ENCODE data around the gene SLITRK2. TPM values are rescaled to one million over a fixed set of nuclear protein-coding genes. Genes with fewer than 3 reads are reported as not detected.

The SLITRK2 gene
- total RNA-seq, 3 donors from 2014 or later: under 0.01 to 2.1 (median 0.15) TPM

DNA sequence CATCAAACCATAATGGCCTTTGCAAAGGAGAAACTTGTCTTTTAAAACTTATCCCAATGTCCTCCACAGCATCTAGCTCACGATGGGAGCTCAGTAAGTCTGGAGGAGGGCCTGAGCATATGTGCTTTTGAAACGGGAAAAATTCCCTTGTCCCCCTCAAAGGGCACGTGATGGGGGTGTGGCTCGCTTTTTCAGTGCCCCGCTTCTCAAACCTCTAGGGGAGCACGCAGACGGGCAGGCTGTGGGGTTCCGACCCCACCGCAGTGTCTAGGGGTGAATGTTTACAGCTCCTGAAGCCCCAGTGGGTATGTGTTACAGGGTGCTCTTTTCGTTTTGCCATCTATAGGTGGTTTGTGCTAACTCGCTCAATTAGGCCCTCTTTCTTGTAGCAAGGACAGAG, 31.2 kb downstream of the SLITRK2 start:
- Histone ChIP-seq H3K27ac (no peak overlapping the region), H3K4me1 (no peaks in the 10 kb centered on the region), H3K36me3 (no peaks in the 10 kb centered on the region), H3K4me3 (no peak overlapping the region), H3K9me3 (no peaks in the 10 kb centered on the region), H3K27me3 (no peaks in the 10 kb centered on the region)
- DNase-seq (ENCODE audit: low spot score in 2 of 2): no peak
- intact Hi-C loops (cut with DNase I; ENCODE audit: low total_unique reads): no loop called here
- TF ChIP-seq POLR2A (IDR thresholded peaks at IDR 0.05) (no peak), POLR2AphosphoS5 (IDR thresholded peaks at IDR 0.05) (no peak)
- TF ChIP-seq, protein P1, sequence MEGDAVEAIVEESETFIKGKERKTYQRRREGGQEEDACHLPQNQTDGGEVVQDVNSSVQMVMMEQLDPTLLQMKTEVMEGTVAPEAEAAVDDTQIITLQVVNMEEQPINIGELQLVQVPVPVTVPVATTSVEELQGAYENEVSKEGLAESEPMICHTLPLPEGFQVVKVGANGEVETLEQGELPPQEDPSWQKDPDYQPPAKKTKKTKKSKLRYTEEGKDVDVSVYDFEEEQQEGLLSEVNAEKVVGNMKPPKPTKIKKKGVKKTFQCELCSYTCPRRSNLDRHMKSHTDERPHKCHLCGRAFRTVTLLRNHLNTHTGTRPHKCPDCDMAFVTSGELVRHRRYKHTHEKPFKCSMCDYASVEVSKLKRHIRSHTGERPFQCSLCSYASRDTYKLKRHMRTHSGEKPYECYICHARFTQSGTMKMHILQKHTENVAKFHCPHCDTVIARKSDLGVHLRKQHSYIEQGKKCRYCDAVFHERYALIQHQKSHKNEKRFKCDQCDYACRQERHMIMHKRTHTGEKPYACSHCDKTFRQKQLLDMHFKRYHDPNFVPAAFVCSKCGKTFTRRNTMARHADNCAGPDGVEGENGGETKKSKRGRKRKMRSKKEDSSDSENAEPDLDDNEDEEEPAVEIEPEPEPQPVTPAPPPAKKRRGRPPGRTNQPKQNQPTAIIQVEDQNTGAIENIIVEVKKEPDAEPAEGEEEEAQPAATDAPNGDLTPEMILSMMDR (IDR thresholded peaks at IDR 0.05): no peak

DNA sequence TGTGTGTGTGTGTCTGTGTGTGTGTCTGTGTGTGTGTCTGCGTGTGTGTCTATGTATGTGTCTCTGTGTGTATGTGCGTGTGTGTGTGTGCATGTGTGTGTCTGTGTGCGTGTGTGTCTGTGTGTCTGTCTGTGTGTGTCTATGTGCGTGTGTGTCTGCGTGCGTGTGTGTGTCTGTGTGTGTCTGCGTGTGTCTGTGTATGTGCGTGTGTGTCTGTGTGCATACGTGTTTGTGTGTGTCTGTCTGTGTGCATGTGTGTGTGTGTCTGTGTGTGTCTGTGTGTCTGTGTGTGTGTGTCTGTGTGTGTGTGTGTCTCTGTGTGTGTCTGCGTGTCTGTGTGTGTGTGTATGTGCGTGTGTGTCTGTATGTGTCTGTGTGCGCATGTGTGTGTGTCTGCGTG, 35.6 kb downstream of the SLITRK2 start:
- Histone ChIP-seq H3K4me3 (no peak overlapping the region), H3K4me1 (no peaks in the 10 kb centered on the region), H3K36me3 (no peaks in the 10 kb centered on the region), H3K27ac (no peak overlapping the region), H3K27me3 (no peaks in the 10 kb centered on the region), H3K9me3 (no peaks in the 10 kb centered on the region)
- no peak for DNase-seq (ENCODE audit: low spot score in 2 of 2)
- intact Hi-C loops (cut with DNase I; ENCODE audit: low total_unique reads): no loop called here
- no peak for TF ChIP-seq POLR2AphosphoS5 (IDR thresholded peaks at IDR 0.05)
- TF ChIP-seq, protein P1 (IDR thresholded peaks at IDR 0.05): no peak

DNA sequence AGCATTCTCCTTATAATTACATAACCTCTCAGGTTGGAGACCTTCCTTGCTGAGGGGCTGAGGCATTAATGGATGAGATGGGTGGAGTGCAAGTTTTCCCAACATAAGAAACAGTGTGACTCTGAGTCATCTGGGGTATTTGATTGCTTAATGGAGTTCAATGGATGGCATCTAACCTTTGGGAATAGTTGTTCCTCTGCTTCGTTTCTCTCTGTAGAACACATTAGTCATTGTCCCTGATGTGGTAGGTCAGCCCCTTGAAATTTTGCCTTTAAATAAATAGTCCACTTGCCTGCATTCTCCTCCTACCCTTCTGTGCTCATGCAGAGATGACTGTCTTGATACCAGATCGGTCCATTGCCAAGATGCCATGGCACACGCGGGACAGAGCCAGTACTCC, 38.6 kb downstream of the SLITRK2 start:
- Histone ChIP-seq H3K4me1 (no peaks in the 10 kb centered on the region), H3K27ac (no peak overlapping the region), H3K4me3 (no peak overlapping the region), H3K36me3 (no peaks in the 10 kb centered on the region), H3K27me3 (no peaks in the 10 kb centered on the region), H3K9me3 (no peaks in the 10 kb centered on the region)
- intact Hi-C loops (cut with DNase I; ENCODE audit: low total_unique reads): no loop called here
- TF ChIP-seq POLR2A (IDR thresholded peaks at IDR 0.05) (no peak), POLR2AphosphoS5 (IDR thresholded peaks at IDR 0.05) (no peak)
- TF ChIP-seq, protein P1 (IDR thresholded peaks at IDR 0.05): no peak
- DNase-seq (ENCODE audit: low spot score in 2 of 2): no peak

DNA sequence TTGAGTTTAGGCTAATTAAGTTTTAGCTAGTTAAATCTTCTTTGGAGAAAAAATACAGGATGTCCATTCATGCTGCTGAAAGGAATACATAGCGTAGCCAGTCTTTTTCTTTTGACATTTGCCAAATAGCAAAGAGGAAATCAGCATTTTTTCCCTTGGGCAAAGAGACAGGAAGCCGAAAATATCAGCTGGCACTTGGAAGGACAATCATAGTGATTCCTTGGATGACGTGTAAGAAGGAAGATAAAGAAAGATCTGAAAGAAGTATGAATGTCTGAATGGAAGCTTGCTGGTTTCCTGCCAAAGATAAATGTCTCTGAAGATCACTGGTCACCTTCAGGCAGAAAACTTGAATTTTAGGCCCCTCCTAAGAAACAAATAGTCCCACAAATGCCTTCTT, 44.2 kb downstream of the SLITRK2 start:
- intact Hi-C loops (cut with DNase I; ENCODE audit: low total_unique reads): no loop called here
- H3K4me3 ChIP-seq: no peak overlapping the region
- TF ChIP-seq POLR2A (IDR thresholded peaks at IDR 0.05): no peak
- no peaks in the 10 kb centered on the region for H3K27me3 ChIP-seq
- H3K4me1 ChIP-seq: no peaks in the 10 kb centered on the region
- no peaks in the 10 kb centered on the region for H3K9me3 ChIP-seq
- H3K36me3 ChIP-seq: no peaks in the 10 kb centered on the region
- H3K27ac ChIP-seq: no peak overlapping the region
- no peak for DNase-seq (ENCODE audit: low spot score in 2 of 2)

DNA sequence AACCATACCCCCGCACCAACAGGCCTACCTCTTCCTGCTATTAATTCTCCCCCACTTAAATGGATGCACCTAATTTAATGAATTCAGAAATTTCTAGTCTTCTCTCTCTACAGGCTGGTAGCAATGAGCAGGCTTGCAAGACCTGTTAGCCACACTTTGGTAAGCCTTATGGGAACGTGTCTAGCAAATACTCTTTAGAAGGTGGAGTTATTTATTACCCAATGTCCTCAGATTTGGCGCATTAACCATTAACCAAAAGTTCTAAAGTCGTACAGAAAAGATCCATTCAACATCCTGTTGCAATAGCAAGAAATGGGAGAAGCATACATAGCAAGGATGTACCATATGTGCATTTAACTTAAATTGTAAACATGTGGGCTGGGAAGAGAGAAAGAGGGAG, 47.5 kb downstream of the SLITRK2 start:
- intact Hi-C loops (cut with DNase I; ENCODE audit: low total_unique reads): no loop called here
- H3K27me3 ChIP-seq: no peaks in the 10 kb centered on the region
- no peak overlapping the region for H3K4me3 ChIP-seq
- no peaks in the 10 kb centered on the region for H3K36me3 ChIP-seq
- no peak for TF ChIP-seq POLR2AphosphoS5 (IDR thresholded peaks at IDR 0.05)
- TF ChIP-seq POLR2A (IDR thresholded peaks at IDR 0.05): no peak
- TF ChIP-seq, protein P1 (IDR thresholded peaks at IDR 0.05): no peak
- no peak for DNase-seq (ENCODE audit: low spot score in 2 of 2)
- H3K4me1 ChIP-seq: no peaks in the 10 kb centered on the region
- peaks cover 0 to 14% of the 10 kb centered on the region in 2 donors for H3K9me3 ChIP-seq
- H3K27ac ChIP-seq: no peak overlapping the region
